Transverse colon (tissue), 4 donors: ENCODE measurements around the gene AFF1.

Experiments used
- CTCF ChIP-seq, 5 experiments: fragments of 200-600 bp in 3 of 5; fragments of 450-650 bp in 2 of 5; sonication (generic) in 3 of 5; IDR thresholded peaks; 1 replicate in 2 of 5; 2 replicates in 3 of 5; pipeline ENCODE4 v1.5.1; 2016 to 2017; ENCODE audit warnings: antibody characterized with exemption in 5 of 5, inconsistent platforms in 3 of 5, mild to moderate bottlenecking in 2 of 5, moderate library complexity in 1 of 5
- EP300 ChIP-seq: sonication (generic); formaldehyde crosslinking; IDR thresholded peaks from one replicate; pipeline ENCODE4 v1.6.1; 2017; ENCODE audit warnings: antibody characterized with exemption, low read depth
- POLR2A ChIP-seq: fragments of 450-650 bp; IDR thresholded peaks from one replicate; pipeline ENCODE4 v1.6.1; 2016; ENCODE audit warnings: antibody characterized with exemption, mild to moderate bottlenecking, moderate library complexity
- POLR2AphosphoS5 ChIP-seq, 3 donors: sonication (generic); formaldehyde crosslinking; IDR thresholded peaks; one replicate each; pipeline ENCODE4 v1.6.1; 2016; ENCODE audit warnings: antibody characterized with exemption in 3 of 3

- TF ChIP-seq CTCF (IDR thresholded peaks at IDR 0.05), result no peak
- no peak for TF ChIP-seq POLR2A
- no peak for TF ChIP-seq EP300
- no peak for TF ChIP-seq POLR2AphosphoS5 (IDR thresholded peaks at IDR 0.05)
These were observed 168.9 kb downstream of the AFF1 start for GRCh38 chr4:87103691-87104187.
